Activated gamma-delta T cell treated with anti-CD3 and anti-CD28 coated beads, Interleukin-2, amount 50 U/mL, for 16 hours (primary cell): ENCODE measurements around the gene ATRN.
"Not testable (repeated sequence)": the region's sequence is repeated elsewhere in the genome, so short reads cannot be mapped to it uniquely, and the experiment has no call there.

ENCODE experiments used
- DNase-seq: peaks from one replicate; pipeline ENCODE4 v3.0.0-alpha.2; 2020; ENCODE audit warnings: low read depth

ATRN gene

DNA sequence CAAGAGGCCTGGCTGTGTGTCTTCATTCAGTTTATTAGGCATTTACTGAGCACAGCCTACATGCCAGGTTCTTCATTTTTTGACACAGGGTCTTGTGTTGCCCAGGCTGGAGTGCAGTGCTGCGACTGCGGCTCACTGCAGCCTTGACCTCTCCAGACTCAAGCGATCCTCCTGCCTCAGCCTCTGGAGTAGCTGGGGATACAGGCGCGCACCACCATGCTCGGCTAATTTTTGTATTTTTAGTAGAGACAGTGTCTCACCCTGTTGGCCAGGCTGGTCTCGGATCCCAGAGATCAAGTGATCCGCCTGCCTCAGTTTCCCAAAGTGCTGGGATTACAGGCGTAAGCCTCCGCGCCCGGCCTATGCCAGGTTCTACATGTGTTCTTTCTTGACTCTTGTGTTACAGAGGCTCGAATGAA is 601 bp upstream of the ATRN start:
- no peak for DNase-seq

DNA sequence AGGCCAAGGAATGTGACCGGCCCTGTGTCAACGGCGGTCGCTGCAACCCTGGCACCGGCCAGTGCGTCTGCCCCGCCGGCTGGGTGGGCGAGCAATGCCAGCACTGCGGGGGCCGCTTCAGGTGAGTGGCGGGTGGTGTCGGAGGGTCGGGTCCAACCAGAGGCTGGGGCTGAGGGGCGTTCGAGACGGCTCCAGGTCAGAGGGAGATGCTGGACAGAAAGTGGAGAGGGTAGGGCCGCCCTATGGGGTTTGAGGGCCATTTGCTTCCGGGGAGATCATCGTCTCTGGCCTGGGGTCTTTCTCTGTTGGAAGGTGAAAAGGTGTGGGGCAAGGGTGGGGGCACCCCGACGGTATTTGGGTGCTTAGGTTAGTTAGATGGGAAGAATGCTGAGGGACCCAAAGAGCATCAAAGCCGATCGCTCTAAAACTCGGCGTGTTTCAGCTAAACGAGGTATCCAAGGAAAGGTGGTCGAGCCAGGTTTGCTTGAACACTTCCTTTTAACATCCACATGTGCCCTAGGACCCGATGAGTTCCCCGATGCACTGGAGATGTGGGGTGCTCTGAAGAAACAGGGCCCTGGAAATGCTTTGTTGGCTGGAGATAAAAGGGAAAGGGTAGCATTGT is 691 bp downstream of the ATRN start:
- no peak for DNase-seq

DNA sequence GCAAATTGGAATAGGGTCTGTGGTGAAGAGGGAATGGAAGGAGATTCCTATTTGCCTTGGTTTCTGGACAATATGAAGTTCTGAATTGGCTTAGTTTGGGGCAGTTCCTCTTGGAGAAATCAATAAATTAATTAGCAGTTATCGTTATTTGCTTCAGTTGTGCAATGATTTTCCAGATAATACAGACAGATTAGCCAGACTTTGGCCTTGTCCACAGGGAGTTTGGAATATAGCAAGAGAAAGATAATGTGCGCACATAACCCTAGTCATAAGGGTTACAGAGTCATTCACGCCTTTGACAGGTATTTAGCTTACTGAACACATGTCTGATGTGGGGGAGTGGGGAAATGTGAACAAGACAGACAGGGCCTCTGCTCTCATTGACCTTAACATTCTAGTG is 1.3 kb downstream of the ATRN start:
- no peak for DNase-seq

DNA sequence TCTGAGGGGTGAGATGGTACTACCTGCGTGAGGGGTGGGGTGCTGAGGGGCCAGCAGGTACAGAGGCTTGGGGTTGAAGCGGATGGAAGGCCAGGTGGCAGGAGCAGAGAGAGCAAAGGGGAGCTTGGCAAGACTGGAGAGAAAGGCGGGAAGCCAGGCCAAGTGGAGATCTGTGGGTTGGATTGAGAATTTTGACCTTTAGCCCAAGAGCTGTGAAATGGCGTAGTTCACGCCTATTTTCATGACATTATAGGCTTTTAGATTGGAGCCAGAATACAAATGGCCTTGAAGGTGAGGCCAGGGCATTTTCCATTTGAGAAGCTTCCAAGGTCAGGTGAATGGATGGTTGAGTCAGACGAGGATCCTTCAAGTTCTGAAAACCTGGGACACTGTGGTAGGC is 2.5 kb downstream of the ATRN start:
- no peak for DNase-seq

DNA sequence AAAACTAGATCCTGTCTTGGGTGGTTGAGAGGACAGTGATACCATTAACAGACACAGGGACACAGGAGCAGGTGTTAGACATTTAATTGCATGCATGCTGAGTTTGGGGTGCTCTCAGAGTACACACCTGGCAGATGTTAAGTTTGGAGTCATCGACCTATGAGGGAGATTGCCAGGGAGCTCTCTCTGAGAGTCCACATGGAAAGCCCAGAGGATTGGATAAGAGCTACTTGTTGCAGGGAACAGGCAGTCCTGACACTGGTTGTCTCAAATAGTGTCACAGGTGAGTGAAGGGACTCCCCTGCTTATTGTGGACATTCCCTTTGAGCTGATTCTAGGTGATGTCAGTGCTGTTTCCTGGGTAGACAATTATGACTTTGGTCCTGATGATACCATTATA is 3.1 kb downstream of the ATRN start:
- DNase-seq = no peak

DNA sequence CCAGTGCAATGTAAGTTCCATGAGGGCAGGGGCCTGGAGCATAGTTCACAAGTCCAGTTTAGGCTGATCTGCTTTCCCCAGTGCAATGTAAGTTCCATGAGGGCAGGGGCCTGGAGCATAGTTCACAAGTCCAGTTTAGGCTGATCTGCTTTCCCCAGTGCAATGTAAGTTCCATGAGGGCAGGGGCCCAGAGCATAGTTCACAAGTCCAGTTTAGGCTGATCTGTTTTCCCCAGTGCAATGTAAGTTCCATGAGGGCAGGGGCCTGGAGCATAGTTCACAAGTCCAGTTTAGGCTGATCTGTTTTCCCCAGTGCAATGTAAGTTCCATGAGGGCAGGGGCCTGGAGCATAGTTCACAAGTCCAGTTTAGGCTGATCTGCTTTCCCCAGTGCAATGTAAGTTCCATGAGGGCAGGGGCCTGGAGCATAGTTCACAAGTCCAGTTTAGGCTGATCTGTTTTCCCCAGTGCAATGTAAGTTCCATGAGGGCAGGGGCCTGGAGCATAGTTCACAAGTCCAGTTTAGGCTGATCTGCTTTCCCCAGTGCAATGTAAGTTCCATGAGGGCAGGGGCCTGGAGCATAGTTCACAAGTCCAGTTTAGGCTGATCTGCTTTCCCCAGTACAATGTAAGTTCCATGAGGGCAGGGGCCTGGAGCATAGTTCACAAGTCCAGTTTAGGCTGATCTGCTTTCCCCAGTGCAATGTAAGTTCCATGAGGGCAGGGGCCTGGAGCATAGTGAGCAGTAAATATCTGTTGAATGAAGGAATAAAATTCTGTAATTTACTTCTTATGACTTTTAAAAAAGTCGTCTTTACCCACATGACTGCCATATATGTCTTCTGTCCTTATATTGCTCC is 6.4 kb downstream of the ATRN start:
- not testable (repeated sequence) for DNase-seq

DNA sequence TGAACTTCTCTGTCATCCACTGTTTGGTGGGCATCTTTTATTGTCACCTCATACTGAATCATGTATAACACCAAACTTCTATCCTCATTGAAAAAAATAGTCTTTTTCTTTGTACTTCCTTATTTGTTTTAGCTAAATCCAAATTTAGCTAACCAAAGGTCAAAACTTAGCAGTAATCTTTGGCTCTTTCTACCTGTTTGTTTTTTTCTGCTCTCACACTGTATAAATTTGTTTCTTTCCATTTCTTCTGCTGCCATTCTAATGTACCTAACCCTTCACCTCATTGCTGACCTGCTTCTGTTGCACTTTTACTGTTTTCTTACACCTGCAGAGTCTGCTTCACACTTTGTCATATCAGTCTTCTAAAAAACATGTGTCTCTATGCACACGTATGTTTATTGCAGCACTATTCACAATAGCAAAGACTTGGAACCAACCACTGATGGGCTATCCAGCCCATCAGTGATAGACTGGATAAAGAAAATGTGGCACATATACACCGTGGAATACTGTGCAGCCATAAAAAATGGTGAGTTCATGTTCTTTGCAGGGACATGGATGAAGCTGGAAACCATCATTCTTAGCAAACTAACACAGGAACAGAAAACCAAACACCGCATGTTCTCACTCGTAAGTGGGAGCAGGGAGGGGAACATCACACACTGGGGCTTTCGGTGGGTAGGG is 7.2 kb downstream of the ATRN start:
- no peak for DNase-seq

DNA sequence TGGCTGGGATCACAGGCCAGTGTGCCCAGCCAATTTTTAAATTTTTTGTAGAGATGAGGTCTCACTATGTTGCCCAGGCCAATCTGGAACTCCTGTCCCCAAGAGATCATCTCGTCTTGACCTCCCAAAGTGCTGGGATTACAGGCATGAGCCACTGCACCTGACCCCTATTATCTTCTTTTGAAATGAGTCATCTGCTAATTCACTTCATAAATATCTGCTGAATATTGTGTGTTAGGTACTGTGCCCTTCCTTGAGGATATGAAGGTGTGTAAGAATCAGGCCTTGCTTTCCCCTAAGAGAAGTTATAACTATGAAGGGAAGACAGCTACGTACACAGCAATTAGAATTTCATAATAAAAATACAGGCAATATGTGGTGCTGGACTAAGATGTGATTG is 8.2 kb downstream of the ATRN start:
- no peak for DNase-seq

DNA sequence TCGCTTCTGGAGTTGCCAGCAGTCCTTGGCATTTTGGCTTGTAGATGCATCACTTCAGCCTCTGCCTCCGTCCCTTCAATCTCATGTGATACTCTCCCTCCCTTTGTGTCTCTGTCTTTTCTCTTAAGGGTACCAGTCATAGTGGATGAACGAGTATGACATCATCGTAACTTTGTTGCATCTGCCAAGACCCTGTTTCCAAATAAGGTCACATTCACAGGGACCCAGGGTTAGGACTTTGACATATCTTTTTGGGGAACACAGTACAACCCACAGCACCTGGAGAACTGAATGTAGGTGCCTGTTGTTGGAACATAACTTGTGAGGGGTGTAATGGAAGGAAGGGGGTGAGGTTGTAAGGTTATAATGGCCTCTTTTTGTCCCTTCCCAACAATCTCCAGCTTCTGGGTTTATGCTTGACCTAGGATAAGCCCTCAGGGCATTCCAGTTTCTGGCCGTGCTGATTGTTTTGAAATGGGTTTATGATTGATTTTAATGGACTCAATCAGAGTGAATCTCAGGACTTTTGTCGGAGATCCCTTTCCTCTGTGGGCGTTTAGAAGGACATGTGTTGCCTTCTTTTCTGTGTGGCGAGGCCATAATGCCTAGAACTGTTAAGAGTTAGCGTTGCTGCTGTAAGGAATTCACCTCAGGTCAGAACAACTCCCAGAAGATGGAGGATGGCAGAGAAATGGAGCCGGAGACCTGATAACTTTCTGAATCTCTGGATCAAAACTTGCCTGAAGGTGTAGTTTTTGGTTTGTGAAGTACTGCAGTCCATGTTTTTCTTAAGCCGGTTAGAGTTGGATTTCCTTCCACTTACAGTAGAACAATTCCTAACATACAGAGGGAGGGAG is 9.2 kb downstream of the ATRN start:
- DNase-seq = no peak

DNA sequence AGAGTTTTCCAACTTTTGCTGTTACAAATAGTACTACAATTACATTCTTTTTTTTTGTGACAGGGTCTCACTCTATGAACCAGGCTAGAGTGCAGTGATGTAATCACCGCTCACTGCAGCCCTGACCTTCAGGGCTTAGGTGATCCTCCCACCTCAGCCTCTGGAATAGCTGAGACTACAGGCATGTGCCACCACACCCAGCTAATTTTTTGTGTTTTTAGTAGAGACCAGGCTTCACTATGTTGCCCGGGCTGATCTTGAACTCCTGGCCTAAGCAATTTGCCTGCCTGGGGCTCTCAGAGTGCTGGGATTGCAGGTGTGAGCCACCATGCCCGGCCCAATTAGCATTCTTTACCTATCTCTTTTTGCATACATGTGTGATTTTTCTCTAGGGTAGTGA is 12.5 kb downstream of the ATRN start:
- no peak for DNase-seq

DNA sequence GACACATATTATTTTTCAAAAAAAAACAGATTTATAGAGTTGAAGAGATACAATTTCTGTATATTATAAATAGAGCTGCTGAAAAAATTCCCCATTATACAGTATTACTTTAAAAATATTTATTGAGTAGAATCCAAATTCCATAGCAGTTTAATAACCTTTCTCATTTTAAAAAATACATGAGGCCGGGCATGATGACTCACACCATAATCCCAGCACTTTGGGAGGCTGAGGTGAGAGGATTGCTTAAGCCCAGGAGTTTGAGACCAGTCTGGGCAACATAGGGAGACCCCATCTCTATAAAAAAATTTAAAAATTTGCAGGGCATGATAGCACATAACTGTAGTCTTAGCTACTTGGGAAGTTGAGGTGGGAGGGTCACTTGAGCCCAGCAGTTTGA is 13.0 kb downstream of the ATRN start:
- no peak for DNase-seq

DNA sequence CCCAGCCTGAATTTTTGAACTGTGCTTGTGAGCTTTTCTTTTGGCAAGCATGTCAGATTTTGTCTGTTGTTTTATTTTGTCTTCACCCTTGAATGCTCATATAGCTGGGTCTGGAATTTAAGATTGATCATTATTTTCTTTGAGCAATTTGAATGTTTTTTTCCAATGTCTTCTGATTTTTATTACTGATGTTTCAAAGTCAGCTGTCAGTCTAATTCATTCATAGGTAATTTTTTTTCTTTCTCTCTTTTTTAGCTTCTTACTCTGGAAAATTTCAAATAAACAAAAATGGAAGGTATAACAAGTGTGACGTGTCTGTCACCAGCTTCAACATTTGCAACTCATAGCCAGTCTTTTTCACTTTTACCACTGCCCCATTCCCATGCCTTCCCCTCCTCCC is 15.1 kb downstream of the ATRN start:
- DNase-seq = no peak

DNA sequence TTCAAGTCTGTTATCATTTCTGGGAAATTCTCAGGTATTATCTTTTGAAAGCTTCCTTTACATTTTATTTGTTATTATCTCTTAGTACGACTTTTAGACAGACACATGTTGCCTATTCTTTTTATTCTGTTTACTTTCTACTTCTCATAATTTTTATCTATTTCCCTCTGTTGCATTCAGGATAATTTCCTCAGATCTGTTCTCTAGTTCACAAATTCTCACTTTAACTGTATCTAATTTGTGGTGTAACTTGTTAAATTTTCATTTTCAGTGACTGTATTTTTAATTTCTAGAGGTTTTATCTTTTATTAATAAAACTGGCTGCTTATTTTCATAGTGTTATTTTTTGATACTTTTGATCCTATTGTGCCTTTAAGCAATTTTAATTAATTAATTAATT is 16.0 kb downstream of the ATRN start:
- DNase-seq = no peak

DNA sequence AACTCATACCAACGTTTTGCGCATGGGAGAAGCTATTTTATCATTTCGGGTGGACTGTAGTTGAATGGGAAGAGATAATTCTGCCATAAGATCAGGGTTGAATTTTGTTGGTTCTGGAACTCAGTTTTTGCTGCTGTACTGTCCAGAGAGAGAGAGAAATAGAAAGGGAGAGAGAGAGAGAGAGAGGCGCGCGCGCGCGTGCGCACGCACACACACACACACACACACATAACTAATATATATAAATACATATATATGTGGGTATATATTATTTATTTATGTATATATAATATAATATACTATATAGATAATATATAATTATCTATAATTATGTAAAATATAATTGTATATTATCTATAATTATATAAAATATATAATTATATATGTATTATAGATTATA is 21.9 kb downstream of the ATRN start:
- DNase-seq = no peak

DNA sequence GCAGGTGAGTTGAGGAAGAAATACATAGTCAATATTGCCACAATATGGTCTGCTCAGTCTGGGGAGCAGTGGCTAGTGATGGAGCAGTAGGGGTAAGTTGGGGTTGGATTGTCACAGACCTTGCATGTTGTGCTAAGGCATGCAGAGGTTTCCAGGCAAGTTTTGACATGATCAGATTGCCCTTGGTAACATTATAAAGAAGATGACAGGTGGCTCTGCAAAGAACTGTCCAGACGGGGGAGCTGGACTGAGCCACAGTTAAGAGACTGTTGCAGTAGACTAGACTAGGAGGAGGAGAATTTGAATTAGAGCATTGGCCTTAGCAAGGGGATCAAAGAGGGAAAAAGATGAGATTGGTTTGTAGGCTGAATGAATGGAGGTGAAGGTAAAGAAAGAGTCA is 23.4 kb downstream of the ATRN start:
- no peak for DNase-seq

DNA sequence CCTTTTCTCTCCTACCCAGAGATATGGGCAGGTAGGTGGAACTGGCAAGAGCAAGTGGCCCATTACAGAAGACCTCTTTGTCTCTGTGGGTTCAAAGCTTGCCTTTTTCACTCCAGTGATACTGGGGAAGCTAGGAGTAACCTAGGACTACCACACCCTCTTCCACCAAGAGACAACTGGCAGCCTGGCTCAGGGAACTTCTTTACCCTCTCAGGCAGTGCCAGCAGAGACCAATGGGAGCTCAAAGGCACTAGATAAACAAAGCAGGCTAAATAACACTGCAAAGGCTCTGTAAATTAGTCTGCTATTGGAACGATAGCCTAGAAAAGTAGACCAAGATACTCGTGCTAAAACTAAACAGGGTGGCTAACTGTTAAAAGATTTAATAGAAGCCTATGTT is 32.1 kb downstream of the ATRN start:
- DNase-seq = no peak

DNA sequence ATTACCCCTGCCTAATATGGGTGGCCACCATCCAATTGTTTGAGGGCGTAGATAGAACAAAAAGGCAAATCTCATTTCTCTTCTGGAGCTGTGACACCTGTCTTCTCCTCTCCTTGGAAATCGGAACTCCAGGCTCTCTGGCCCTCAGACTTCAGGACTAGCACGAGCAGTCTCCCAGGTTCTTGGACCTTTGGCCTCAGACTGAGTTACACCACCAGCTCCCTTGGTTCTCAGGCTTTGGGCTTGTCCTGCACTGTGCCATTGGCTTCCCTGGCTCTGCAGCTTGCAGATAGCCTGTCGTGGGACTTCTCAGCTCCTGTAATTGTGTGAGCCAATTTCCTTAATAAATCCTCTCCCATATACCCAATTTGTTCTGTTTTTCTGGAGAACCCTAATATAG is 34.3 kb downstream of the ATRN start:
- DNase-seq = no peak

DNA sequence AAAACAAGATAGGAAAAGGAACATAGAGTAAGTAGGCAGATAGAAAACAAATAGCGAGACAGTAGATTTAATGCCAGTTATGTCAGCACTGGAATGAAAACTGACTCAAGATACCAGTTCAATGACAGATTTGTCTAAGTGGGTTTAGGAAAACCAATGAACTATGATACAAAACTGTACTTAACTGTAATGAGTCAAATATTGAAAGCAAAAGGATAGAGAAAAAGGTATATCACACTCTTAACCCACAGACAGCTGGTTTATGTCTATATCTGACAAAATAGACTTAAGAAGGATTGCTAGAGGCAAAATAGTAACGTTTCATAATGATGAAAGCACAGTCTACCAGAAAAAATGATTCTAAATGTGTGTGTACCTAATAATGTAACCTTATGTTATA is 38.2 kb downstream of the ATRN start:
- DNase-seq = no peak

DNA sequence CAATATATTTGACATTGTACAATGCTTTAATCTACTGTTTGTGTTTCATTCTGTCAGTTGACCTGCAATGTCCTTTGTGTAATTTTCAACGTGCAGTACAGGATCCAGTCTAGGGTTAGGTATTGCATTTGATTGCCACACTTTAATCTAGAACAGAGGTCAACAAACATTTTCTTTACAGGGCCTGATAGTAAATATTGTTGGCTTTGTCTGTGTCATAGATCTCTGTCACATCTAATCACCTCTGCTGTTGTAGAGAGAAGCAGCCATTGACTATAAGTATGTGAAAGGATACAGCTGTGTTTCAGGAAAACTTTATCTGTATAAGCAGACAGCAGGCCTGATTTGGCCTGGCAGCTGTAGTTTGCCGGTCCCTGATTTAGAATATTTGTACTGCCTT is 39.3 kb downstream of the ATRN start:
- no peak for DNase-seq

DNA sequence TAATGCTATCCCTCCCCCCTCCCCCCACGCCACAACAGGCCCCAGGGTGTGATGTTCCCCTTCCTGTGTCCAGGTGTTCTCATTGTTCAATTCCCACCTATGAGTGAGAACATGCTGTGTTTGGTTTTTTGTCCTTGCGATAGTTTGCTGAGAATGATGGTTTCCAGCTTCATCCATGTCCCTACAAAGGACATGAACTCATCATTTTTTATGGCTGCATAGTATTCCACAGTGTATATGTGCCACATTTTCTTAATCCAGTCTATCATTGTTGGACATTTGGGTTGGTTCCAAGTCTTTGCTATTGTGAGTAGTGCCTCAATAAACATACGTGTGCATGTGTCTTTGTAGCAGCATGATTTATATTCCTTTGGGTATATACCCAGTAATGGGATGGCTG is 41.4 kb downstream of the ATRN start:
- not testable (repeated sequence) for DNase-seq

DNA sequence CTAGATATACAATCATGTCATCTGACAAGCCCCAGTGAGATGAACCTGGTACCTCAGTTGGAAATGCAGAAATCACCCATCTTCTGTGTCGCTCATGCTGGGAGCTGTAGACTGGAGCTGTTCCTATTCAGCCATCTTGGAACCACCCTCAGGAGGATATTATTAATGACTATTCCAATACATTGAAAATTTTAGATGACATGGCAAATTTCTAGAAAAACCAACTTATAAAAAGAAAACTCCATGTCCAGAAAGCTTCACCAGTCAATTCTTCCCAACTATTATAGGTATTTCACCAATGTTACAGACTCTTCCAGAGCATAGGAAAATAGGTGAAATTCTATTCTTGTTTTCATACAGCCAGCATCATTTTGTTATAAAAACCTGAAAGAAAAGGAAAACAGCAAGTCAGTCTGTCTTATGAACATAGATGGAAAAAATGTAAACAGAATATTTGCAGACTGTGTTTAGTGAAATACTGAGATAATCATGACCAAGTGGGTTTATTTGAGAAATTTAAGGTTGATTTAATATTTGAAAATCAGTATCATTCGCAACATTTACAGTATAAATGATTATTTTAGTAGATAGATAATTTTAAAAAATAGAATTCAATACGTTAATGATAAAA is 43.3 kb downstream of the ATRN start:
- no peak for DNase-seq
